Mesenchymal stem cell (in vitro differentiated cells and primary cell): Measurements from ENCODE around the gene SPATA9.
A peak's percentile ranks its signal among the peaks of the same experiment; 100 is the strongest.

ENCODE experiments used
- DNase-seq: peaks from one replicate; pipeline ENCODE4 v3.0.0-alpha.2; 2013
- H2AFZ ChIP-seq: one replicate; pipeline ENCODE4 v1.6.1; 2013; ENCODE audit warnings: low read depth, mild to moderate bottlenecking, control low read depth, inconsistent platforms, low read length, moderate library complexity
- H2AK5ac ChIP-seq: 2 replicates; pipeline ENCODE4 v1.6.1; 2013; ENCODE audit warnings: low read length, moderate library complexity, mild to moderate bottlenecking, inconsistent platforms; ENCODE audit not compliant: severe bottlenecking
- H2BK120ac ChIP-seq: one replicate; pipeline ENCODE4 v1.6.1; 2013; ENCODE audit warnings: low read depth, mild to moderate bottlenecking, inconsistent platforms, low read length, moderate library complexity
- H2BK12ac ChIP-seq, 2 experiments: one replicate each; pipeline ENCODE4 v1.6.1; 2013; ENCODE audit warnings: inconsistent platforms in 2 of 2, low read length in 2 of 2, mild to moderate bottlenecking in 2 of 2, moderate library complexity in 2 of 2, control low read depth in 1 of 2
- H2BK15ac ChIP-seq: one replicate; pipeline ENCODE4 v1.6.1; 2013; ENCODE audit warnings: mild to moderate bottlenecking, low read depth, inconsistent platforms; ENCODE audit not compliant: poor library complexity, severe bottlenecking
- H2BK5ac ChIP-seq: 2 replicates; pipeline ENCODE4 v1.6.1; 2013; ENCODE audit warnings: low read depth, mild to moderate bottlenecking, low read length, control low read depth, inconsistent platforms; ENCODE audit not compliant: poor library complexity, severe bottlenecking
- H3K14ac ChIP-seq, 2 experiments: one replicate each; pipeline ENCODE4 v1.6.1; 2013; ENCODE audit warnings: inconsistent platforms in 2 of 2, low read length in 2 of 2, control low read depth in 1 of 2, mild to moderate bottlenecking in 1 of 2, moderate library complexity in 1 of 2
- H3K18ac ChIP-seq, 2 experiments: one replicate each; pipeline ENCODE4 v1.6.1; 2013; ENCODE audit warnings: inconsistent platforms in 2 of 2, low read length in 2 of 2, control low read depth in 1 of 2, low read depth in 1 of 2, mild to moderate bottlenecking in 1 of 2
- H3K23ac ChIP-seq, 2 experiments: one replicate each; pipeline ENCODE4 v1.6.1; 2013; ENCODE audit warnings: inconsistent platforms in 2 of 2, low read length in 2 of 2, mild to moderate bottlenecking in 2 of 2, moderate library complexity in 2 of 2, control low read depth in 1 of 2
- H3K27ac ChIP-seq: 2 replicates; pipeline ENCODE4 v1.5.1; 2013; ENCODE audit warnings: mild to moderate bottlenecking, moderate library complexity, low read length, control low read depth, inconsistent platforms; ENCODE audit not compliant: poor library complexity, severe bottlenecking
- H3K27me3 ChIP-seq, 2 experiments: 2 replicates each; pipeline versions ENCODE4 v1.6.1 to v1.7.0; 2013; ENCODE audit warnings: low read length in 2 of 2, mild to moderate bottlenecking in 2 of 2, moderate library complexity in 2 of 2, control low read depth in 1 of 2, inconsistent platforms in 1 of 2; ENCODE audit not compliant: control insufficient read depth in 1 of 2, insufficient read depth in 1 of 2
- H3K36me3 ChIP-seq, 2 experiments: 2 replicates each; pipeline versions ENCODE4 v1.6.1 to v1.7.0; 2013; ENCODE audit warnings: low read length in 2 of 2, control low read depth in 1 of 2, inconsistent platforms in 1 of 2, low read depth in 1 of 2, mild to moderate bottlenecking in 1 of 2; ENCODE audit not compliant: insufficient read depth in 2 of 2, control insufficient read depth in 1 of 2
- H3K4ac ChIP-seq, 2 experiments: one replicate each; pipeline ENCODE4 v1.6.1; 2013; ENCODE audit warnings: inconsistent platforms in 2 of 2, low read length in 2 of 2, mild to moderate bottlenecking in 2 of 2, moderate library complexity in 2 of 2, control low read depth in 1 of 2, low read depth in 1 of 2
- H3K4me1 ChIP-seq: 2 replicates; pipeline ENCODE4 v1.6.1; 2013; ENCODE audit warnings: low read depth, low read length, control low read depth; ENCODE audit not compliant: control insufficient read depth, insufficient read depth
- H3K4me2 ChIP-seq: 2 replicates; pipeline ENCODE4 v1.6.1; 2013; ENCODE audit warnings: low read length, mild to moderate bottlenecking, inconsistent platforms; ENCODE audit not compliant: poor library complexity, severe bottlenecking
- H3K4me3 ChIP-seq, 2 experiments: 2 replicates each; pipeline versions ENCODE4 v1.5.1 to v1.7.0; 2013; ENCODE audit warnings: low read length in 2 of 2, mild to moderate bottlenecking in 2 of 2, control low read depth in 1 of 2, low read depth in 1 of 2; ENCODE audit not compliant: insufficient read depth in 1 of 2
- H3K79me1 ChIP-seq: replicated peaks from 2 replicates; pipeline ENCODE4 v1.6.1; 2013; ENCODE audit warnings: mild to moderate bottlenecking, control low read depth, low read length, inconsistent platforms; ENCODE audit not compliant: poor library complexity, severe bottlenecking
- H3K9ac ChIP-seq: 2 replicates; pipeline ENCODE4 v1.7.0; 2013; ENCODE audit warnings: mild to moderate bottlenecking, low read length, moderate library complexity
- H3K9me3 ChIP-seq: 2 replicates; pipeline ENCODE4 v1.7.0; 2013; ENCODE audit warnings: mild to moderate bottlenecking, low read length; ENCODE audit not compliant: control insufficient read depth
- H4K8ac ChIP-seq: one replicate; pipeline ENCODE4 v1.6.1; 2013; ENCODE audit warnings: inconsistent platforms, mild to moderate bottlenecking, low read length, moderate library complexity
- H4K91ac ChIP-seq: one replicate; pipeline ENCODE4 v1.6.1; 2013; ENCODE audit warnings: mild to moderate bottlenecking, low read length, inconsistent platforms
- WGBS: methylation state at CpG from one replicate; pipeline ENCODE4 v1.1.7; 2013; ENCODE audit warnings: mixed read lengths; 5-methylcytosine and 5-hydroxymethylcytosine counted together

The SPATA9 gene

DNA sequence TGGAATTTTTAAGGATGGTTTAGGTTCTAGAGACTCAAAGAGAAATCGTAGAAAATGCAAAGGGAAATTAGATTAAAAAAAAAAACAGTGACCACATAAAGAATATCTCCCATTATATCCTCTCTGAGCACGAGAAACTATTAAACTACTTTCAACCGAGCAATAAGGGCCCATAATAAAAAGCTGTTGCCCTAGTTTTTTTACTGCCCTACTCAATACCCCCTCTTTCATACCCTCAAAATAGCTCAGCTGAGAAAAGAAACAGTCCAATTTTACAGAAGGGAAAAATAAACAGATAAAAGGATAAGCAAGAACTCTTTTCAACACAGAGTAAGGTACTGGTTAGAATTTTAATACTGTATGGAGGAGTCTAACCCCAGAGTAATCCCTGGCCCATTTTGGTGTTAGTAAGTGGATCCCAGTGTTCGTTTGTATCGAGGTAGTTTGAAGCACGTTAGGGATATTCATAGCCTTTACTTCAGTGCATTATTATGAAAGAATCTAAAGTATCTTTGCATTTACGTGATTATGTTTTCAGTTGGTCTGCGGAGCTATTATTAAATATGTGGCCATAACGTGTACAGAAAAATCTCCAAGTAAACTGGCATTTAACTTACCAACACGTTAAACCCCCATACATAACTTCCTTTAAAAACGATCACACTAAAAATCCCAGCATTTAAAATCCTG lies 47.4 kb upstream of the SPATA9 start:
- no peak overlapping the region for H2BK15ac ChIP-seq
- no peak for DNase-seq
- WGBS, result 27% methylated on average over 6 of the region's 11 CpGs
- no peak overlapping the region for H2AFZ ChIP-seq
- no peak overlapping the region for H2BK12ac ChIP-seq
- H2AK5ac ChIP-seq, result no peak overlapping the region
- no peaks in the 10 kb centered on the region for H3K36me3 ChIP-seq
- H3K4me1 ChIP-seq, result peaks cover 3% of the 10 kb centered on the region
- H2BK5ac ChIP-seq, result no peak overlapping the region
- peak overlapping the region in 1 of 2 experiments; percentile 99 for H3K4me3 ChIP-seq
- no peak overlapping the region for H3K14ac ChIP-seq
- H4K91ac ChIP-seq, result no peak overlapping the region
- no peak overlapping the region for H4K8ac ChIP-seq
- no peaks in the 10 kb centered on the region for H3K27me3 ChIP-seq
- H3K79me1 ChIP-seq, result peaks cover 1% of the 10 kb centered on the region
- peak overlapping the region; percentile 72 for H3K27ac ChIP-seq
- no peaks in the 10 kb centered on the region for H3K9me3 ChIP-seq
- H3K23ac ChIP-seq, result no peak overlapping the region
- H3K9ac ChIP-seq, result peak overlapping the region; percentile 89
- H3K4me2 ChIP-seq, result peak overlapping the region; percentile 66
- no peak overlapping the region for H3K4ac ChIP-seq
- H3K18ac ChIP-seq, result no peak overlapping the region
- no peak overlapping the region for H2BK120ac ChIP-seq

DNA sequence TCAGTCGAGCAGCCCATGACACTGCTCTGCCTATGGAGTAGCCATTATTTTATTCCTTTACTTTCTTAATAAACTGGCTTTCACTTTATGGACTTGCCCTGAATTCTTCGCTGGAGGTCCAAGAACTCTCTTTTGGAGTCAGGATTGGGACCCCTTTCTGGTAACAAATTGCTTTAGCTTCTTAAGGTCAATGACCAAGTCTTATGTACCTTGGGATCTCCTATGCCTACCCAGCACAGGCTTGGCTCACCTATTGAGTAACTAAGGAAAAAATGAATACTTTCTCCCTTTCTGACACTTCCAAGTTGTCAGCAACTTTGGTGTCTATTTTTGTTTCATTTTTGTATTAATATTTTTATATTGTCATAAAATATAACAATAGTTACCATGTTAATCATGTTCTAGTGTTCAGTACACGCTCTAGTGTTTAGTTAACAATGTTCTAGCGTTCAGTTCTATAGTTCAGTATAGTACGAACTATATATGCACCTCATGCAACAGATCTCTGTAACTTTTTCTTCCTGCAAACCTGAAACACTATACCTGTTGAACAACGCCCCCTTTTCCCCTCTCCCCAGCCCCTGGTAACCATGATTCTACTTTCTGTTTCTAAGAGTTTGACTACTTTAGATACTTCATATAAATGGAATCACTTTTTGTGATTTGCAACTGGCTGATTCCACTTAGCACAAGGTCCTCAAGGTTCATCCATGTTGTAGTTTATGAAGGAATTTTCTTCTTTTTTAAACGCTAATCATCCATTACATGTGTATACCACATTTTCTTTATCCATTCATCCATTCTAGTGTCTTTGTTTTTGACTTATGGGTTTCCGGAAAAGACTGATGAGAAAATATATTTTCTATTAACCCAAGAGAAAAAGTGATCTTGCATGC lies 46.6 kb upstream of the SPATA9 start:
- Histone ChIP-seq H3K4me3 (peak overlapping the region in 1 of 2 experiments; percentile 99), H4K91ac (no peak overlapping the region), H3K14ac (no peak overlapping the region), H3K27me3 (no peaks in the 10 kb centered on the region), H3K23ac (no peak overlapping the region), H2AK5ac (peak overlapping the region; percentile 82), H2BK5ac (no peak overlapping the region), H3K4me2 (no peak overlapping the region), H3K9ac (peak overlapping the region; percentile 89), H2BK15ac (no peak overlapping the region), H4K8ac (no peak overlapping the region), H3K9me3 (no peaks in the 10 kb centered on the region), H3K4me1 (peaks cover 1% of the 10 kb centered on the region), H3K79me1 (peaks cover 1% of the 10 kb centered on the region), H3K36me3 (no peaks in the 10 kb centered on the region), H2BK120ac (no peak overlapping the region), H2BK12ac (no peak overlapping the region), H3K27ac (no peak overlapping the region), H3K18ac (no peak overlapping the region), H2AFZ (no peak overlapping the region), H3K4ac (no peak overlapping the region)
- no peak for DNase-seq
- 95% methylated on average over 5 of the region's 8 CpGs for WGBS

DNA sequence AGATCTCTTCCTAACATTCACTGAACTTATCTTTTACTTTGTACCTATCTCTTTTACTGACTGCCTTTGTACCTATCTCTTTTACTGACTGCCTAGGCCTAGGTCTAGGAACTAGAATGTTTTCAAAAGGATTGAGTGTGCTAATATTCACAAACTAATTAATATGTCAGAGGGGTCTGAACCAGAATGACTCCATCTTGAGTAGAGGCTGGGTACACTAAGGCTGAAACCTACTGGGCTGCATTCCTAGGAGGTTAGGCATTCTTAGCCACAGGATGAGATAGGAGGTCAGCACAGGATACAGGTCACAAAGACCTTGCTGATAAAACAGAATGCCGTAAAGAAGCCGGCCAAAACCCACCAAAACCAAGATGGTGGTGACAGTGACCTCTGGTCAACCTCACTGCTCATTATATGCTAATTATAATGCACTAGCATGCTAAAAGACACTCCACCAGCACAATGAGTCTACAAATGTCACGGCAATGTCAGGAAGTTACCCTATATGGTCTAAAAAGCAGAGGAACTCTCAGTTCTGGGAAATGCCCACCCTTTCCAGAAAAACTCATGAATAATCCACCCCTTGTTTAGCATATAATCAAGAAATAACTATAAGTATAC lies 45.8 kb upstream of the SPATA9 start:
- Histone ChIP-seq H3K14ac (no peak overlapping the region), H3K9ac (no peak overlapping the region), H2BK12ac (no peak overlapping the region), H3K36me3 (no peaks in the 10 kb centered on the region), H2BK120ac (no peak overlapping the region), H3K4me2 (no peak overlapping the region), H2BK15ac (no peak overlapping the region), H2AFZ (no peak overlapping the region), H3K23ac (no peak overlapping the region), H3K9me3 (no peaks in the 10 kb centered on the region), H4K8ac (no peak overlapping the region), H2BK5ac (no peak overlapping the region), H3K4ac (no peak overlapping the region), H3K4me1 (peaks cover 1% of the 10 kb centered on the region), H3K79me1 (peaks cover 1% of the 10 kb centered on the region), H3K27me3 (no peaks in the 10 kb centered on the region), H3K18ac (peak overlapping the region in 1 of 2 experiments; percentile 62), H3K4me3 (no peak overlapping the region), H2AK5ac (peak overlapping the region; percentile 63), H4K91ac (no peak overlapping the region), H3K27ac (no peak overlapping the region)
- peak; percentile 58 for DNase-seq
- WGBS, result 64% methylated on average over 3 of the region's 3 CpGs

DNA sequence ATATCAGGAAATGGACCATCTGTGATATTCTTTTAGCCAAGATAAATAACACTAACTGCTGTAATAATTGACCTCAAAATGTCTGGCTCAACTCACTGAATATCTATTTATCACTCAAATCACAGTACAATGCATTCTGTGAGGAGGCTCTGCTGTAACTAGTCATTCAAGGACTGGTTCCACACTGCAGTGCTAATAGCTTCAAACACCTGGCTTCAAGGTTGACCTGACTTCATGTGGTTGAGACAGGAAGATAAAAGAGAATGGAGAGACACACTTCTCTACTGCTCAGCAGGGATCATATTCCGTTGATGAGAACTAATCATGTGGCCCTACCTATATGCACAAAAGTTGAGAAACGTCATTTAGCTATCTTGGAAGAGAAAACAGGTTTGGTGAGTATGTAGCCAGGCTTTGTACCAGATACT lies 45.0 kb upstream of the SPATA9 start:
- no peaks in the 10 kb centered on the region for H3K9me3 ChIP-seq
- no peaks in the 10 kb centered on the region for H3K36me3 ChIP-seq
- whole genome bisulfite sequencing, result 82% methylated on average over 2 of the region's 2 CpGs
- no peak overlapping the region for H3K4me3 ChIP-seq
- no peaks in the 10 kb centered on the region for H3K27me3 ChIP-seq
- peaks cover 1% of the 10 kb centered on the region for H3K4me1 ChIP-seq
- no peak overlapping the region for H4K91ac ChIP-seq
- no peak overlapping the region for H2AFZ ChIP-seq
- peak overlapping the region in 1 of 2 experiments; percentile 6 for H3K4ac ChIP-seq
- no peak overlapping the region for H2BK5ac ChIP-seq
- no peak overlapping the region for H3K27ac ChIP-seq
- H3K4me2 ChIP-seq, result no peak overlapping the region
- no peak overlapping the region for H3K14ac ChIP-seq
- H2BK120ac ChIP-seq, result no peak overlapping the region
- H3K23ac ChIP-seq, result no peak overlapping the region
- H3K18ac ChIP-seq, result peak overlapping the region in 1 of 2 experiments; percentile 62
- no peak overlapping the region for H2BK15ac ChIP-seq
- no peak overlapping the region for H4K8ac ChIP-seq
- H3K79me1 ChIP-seq, result peaks cover 1% of the 10 kb centered on the region
- H2AK5ac ChIP-seq, result no peak overlapping the region
- H2BK12ac ChIP-seq, result peak overlapping the region; percentile 80
- DNase-seq, result no peak
- peak overlapping the region; percentile 78 for H3K9ac ChIP-seq
